ENCODE data around the gene KIF22.
A peak's percentile ranks its signal among the peaks of the same experiment; 100 is the strongest.

KIF22 gene

GRCh38 chr16:29804455-29805231, 14.1 kb downstream of the KIF22 start:
- DNase-seq = no peak

GRCh38 chr16:29805232-29806098, 14.9 kb downstream of the KIF22 start:
- DNase-seq = peak; percentile 98

- peak; percentile 80 for DNase-seq
Measured at GRCh38 chr16:29806099-29806579, 15.6 kb downstream of the KIF22 start, which contains the start of gene MAZ. Gene MAZ (plus strand): TSS chr16:29806529. CDS start chr16:29806702, 173 bp downstream.

GRCh38 chr16:29806641-29807425, 16.3 kb downstream of the KIF22 start:
- peak; percentile 36 for DNase-seq

- DNase-seq = peak; percentile 87
Measured at GRCh38 chr16:29807426-29808218, 17.1 kb downstream of the KIF22 start.

GRCh38 chr16:29808219-29808900, 17.8 kb downstream of the KIF22 start:
- no peak for DNase-seq

- DNase-seq = no peak
Measured at GRCh38 chr16:29809031-29809747, 18.6 kb downstream of the KIF22 start.

GRCh38 chr16:29809850-29810698, 19.5 kb downstream of the KIF22 start:
- peak; percentile 40 for DNase-seq

- DNase-seq = no peak
Measured at GRCh38 chr16:29810699-29811169, 20.2 kb downstream of the KIF22 start.

GRCh38 chr16:29811170-29811895, 20.8 kb downstream of the KIF22 start:
- DNase-seq = peak; percentile 56

GRCh38 chr16:29811896-29812665, 21.5 kb downstream of the KIF22 start, which contains the start of gene PRRT2:
Gene PRRT2 (plus strand): TSS chr16:29812193. CDS start chr16:29813055, 862 bp downstream.
- peak; percentile 45 for DNase-seq

GRCh38 chr16:29812754-29813643, 22.4 kb downstream of the KIF22 start:
- DNase-seq = no peak

- DNase-seq = no peak
Measured at GRCh38 chr16:29813644-29814562, 23.4 kb downstream of the KIF22 start.

GRCh38 chr16:29814592-29814991, 24.0 kb downstream of the KIF22 start:
- DNase-seq = no peak

GRCh38 chr16:29815032-29815721, 24.6 kb downstream of the KIF22 start:
- DNase-seq = no peak

All from activated gamma-delta T cell (primary cell).